Measurements from ENCODE around the gene GALR3.

DNA sequence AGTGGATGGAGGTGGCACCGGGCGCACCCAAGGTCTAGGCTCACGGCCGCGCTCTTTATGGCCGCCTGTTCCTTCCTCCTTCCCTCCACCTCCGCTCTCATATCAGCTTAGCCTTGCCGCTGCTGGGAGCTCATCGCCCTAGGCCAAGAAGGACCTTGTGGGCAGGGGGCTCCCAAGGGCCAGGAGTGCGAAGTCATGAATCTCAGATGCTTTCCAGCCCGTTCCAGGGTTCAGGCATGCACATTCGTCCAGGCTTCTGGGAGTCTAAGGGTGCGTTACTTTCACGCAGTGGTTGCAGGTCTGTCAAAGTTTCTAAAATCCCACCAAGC is 4.1 kb upstream of the GALR3 start:
- TF ChIP-seq ZNF384 (IDR thresholded peaks at IDR 0.05), result no peak
- TF ChIP-seq L3MBTL2 (conservative IDR thresholded peaks at IDR 0.05), result no peak
- TF ChIP-seq FOXA1 (IDR thresholded peaks at IDR 0.05), result no peak
- TF ChIP-seq NFRKB (IDR thresholded peaks at IDR 0.05), result no peak
- TF ChIP-seq TARDBP (IDR thresholded peaks at IDR 0.05), result no peak
- no peak for TF ChIP-seq SP1 (IDR thresholded peaks at IDR 0.05)
- no peak for TF ChIP-seq ARNT (IDR thresholded peaks at IDR 0.05)
- no peak for TF ChIP-seq SUZ12 (IDR thresholded peaks at IDR 0.05)
- TF ChIP-seq CTBP1 (IDR thresholded peaks at IDR 0.05; ENCODE audit: borderline replicate concordance), result no peak
- no peak for TF ChIP-seq LEF1 (IDR thresholded peaks at IDR 0.05; ENCODE audit: borderline replicate concordance)

Data from HEK293T (cell line).